ENCODE data around the gene PSD4.

PSD4 gene

GRCh38 chr2:113209646-113210171 is 35.9 kb downstream of the PSD4 start:
- no peak for DNase-seq

GRCh38 chr2:113211226-113212105 is 37.7 kb downstream of the PSD4 start:
- DNase-seq: no peak

GRCh38 chr2:113212245-113213060 is 38.7 kb downstream of the PSD4 start:
- DNase-seq: no peak

- DNase-seq: no peak
These were observed 39.5 kb downstream of the PSD4 start for GRCh38 chr2:113213061-113213930.

- DNase-seq: no peak
These were observed 40.4 kb downstream of the PSD4 start for GRCh38 chr2:113214141-113214540.

GRCh38 chr2:113215056-113215455 is 41.3 kb downstream of the PSD4 start:
- DNase-seq: no peak

- no peak for DNase-seq
These were observed 42.5 kb downstream of the PSD4 start for GRCh38 chr2:113216321-113216720.

GRCh38 chr2:113216891-113217454 is 43.2 kb downstream of the PSD4 start:
- DNase-seq: no peak

GRCh38 chr2:113217455-113218282 is 43.9 kb downstream of the PSD4 start:
- no peak for DNase-seq

GRCh38 chr2:113218283-113219091 is 44.7 kb downstream of the PSD4 start:
- no peak for DNase-seq

GRCh38 chr2:113219092-113219441 is 45.3 kb downstream of the PSD4 start:
- no peak for DNase-seq

GRCh38 chr2:113219525-113219888 is 45.7 kb downstream of the PSD4 start:
- DNase-seq: no peak

GRCh38 chr2:113219889-113220641 is 46.3 kb downstream of the PSD4 start:
- DNase-seq: no peak

- DNase-seq: no peak
These were observed 47.4 kb downstream of the PSD4 start for GRCh38 chr2:113220970-113221708.

- no peak for DNase-seq
These were observed 48.1 kb downstream of the PSD4 start for GRCh38 chr2:113221846-113222245.

- no peak for DNase-seq
These were observed 50.0 kb downstream of the PSD4 start for GRCh38 chr2:113223813-113224212.

- DNase-seq: no peak
These were observed 51.0 kb downstream of the PSD4 start for GRCh38 chr2:113224647-113225236.

All from activated CD4-positive, alpha-beta T cell treated with anti-CD3 and anti-CD28 coated beads, Interleukin-2, Interleukin-6, amounts not matched to agents 100 ng/mL and 50 ng/mL, durations not matched to agents 16 hours and 8 hours (primary cell).